ENCODE measurements around the gene MTMR3. TPM values are rescaled to one million over a fixed set of nuclear protein-coding genes. Genes with fewer than 3 reads are reported as not detected.

Gene MTMR3
- total RNA-seq, 2 experiments from 2014 or later = 57.8 to 60.6 TPM

DNA sequence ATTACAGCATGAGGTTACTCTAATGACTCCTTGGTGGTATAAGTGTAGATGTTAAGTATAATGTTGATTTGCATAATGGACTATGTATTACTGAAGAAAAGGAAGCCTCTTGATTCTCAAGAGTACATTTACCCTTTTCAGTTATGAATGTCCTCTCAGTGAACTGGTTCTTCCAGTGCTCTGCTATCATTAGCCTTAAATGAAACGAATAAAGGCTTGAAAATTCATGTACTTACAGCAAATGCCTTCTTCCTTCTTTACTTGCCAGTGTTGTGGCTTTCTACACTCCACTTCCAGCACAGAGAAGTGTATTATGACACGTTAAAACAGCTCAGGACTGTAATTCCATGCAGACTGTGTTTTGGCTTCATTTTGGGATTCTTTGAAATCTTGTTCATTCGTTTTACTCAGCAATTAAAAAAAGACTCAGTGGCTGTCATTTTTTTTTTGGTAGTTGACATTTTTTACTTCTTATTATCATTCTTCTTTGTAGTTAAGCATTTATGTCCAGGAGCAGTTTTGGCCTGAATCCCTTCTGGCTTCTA is 96.9 kb downstream of the MTMR3 start:
- H3K9me3 ChIP-seq (ENCODE audit: control insufficient read depth in 1 of 2, insufficient read depth in 1 of 2, low read length in 2 of 2) = no peaks in the 10 kb centered on the region
- no peak overlapping the region for H3K4me3 ChIP-seq (ENCODE audit: low read length)
- ATAC-seq (ENCODE audit: poor library complexity) (no peak), DNase-seq (no peak)
- peaks cover 45% of the 10 kb centered on the region for H3K36me3 ChIP-seq (ENCODE audit: insufficient read depth, low read length)
- H3K4me1 Mint-ChIP-seq (ENCODE audit: low read depth) = no peaks in the 10 kb centered on the region
- no peaks in the 10 kb centered on the region for H3K9me3 Mint-ChIP-seq
- intact Hi-C loops (cut with DNase I, micrococcal nuclease) = no loop called here
- H3K27me3 ChIP-seq (ENCODE audit: control insufficient read depth in 1 of 2, insufficient read depth in 2 of 2, low read length in 2 of 2) = no peaks in the 10 kb centered on the region
- H3K4me1 ChIP-seq (ENCODE audit: insufficient read depth, low read length) = no peaks in the 10 kb centered on the region
- H3K27ac Mint-ChIP-seq = no peak overlapping the region
- H3K27me3 Mint-ChIP-seq = no peaks in the 10 kb centered on the region
- H3K27ac ChIP-seq (ENCODE audit: low read depth in 1 of 2, low read length in 2 of 2) = no peak overlapping the region
- TF ChIP-seq, protein P1, sequence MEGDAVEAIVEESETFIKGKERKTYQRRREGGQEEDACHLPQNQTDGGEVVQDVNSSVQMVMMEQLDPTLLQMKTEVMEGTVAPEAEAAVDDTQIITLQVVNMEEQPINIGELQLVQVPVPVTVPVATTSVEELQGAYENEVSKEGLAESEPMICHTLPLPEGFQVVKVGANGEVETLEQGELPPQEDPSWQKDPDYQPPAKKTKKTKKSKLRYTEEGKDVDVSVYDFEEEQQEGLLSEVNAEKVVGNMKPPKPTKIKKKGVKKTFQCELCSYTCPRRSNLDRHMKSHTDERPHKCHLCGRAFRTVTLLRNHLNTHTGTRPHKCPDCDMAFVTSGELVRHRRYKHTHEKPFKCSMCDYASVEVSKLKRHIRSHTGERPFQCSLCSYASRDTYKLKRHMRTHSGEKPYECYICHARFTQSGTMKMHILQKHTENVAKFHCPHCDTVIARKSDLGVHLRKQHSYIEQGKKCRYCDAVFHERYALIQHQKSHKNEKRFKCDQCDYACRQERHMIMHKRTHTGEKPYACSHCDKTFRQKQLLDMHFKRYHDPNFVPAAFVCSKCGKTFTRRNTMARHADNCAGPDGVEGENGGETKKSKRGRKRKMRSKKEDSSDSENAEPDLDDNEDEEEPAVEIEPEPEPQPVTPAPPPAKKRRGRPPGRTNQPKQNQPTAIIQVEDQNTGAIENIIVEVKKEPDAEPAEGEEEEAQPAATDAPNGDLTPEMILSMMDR (IDR thresholded peaks at IDR 0.05) = no peak
- peaks cover 70% of the 10 kb centered on the region for H3K36me3 Mint-ChIP-seq (ENCODE audit: low read depth)
- POLR2A ChIA-PET = no interaction called here
- CTCF ChIA-PET = interaction anchor here (0.6 kb wide), 1 partner anchor 1228 kb away, joined by 3 read pairs; no protein-coding TSS in a partner anchor
- no peak overlapping the region for H3K4me3 Mint-ChIP-seq

DNA sequence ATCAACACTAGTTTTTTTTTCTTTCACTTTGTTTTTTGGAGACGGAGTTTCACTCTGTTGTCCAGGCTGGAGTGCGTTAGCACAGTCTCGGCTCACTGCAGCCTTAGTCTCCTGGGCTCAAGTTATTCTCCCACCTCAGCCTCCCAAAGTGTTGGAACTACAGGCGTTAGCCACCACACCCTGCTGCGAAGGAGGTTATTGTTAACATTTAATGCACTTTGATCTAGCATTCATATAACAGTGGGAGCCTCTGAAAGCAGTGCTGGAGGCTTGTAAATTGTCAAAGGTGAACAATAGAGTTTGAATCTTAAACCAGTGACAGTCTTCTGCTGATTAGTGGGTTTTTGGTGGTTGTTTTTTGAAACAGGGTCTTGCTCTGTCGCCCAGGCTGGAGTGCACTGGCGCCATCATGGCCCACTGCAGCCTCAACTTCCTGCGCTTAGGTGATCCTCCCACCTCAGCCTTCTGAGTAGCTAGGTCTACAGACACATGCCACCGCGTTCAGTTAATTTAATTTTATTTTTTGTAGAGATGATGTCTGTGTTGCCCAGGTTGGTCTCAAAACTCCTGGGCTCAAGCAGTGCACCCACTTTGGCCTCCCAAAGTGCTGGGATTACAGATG is 100.4 kb downstream of the MTMR3 start:
- H3K36me3 ChIP-seq (ENCODE audit: insufficient read depth, low read length) = peaks cover 37% of the 10 kb centered on the region

DNA sequence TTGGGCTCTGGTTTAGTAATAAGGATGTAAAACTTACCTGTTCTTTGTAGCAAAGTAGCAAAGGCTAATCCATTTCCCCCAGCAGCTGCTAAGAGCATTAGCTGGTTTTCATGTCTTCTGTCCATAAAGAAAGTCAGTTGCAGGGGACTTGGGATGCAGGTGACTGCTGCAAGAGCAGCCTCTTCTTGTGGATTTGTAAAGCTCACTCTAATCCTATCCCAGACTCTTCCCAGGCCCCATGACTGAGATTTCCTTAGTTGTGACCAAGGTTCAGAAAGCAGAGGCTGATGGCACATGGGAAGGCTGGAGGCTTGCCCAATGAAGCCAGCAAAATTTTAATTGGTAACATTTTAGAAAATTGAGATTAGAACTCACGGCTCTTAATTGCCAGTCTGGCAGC is 102.9 kb downstream of the MTMR3 start:
- H3K27ac ChIP-seq (ENCODE audit: low read depth in 1 of 2, low read length in 2 of 2) = no peak overlapping the region
- Mint-ChIP-seq H3K27ac (no peak overlapping the region), H3K27me3 (no peaks in the 10 kb centered on the region), H3K4me3 (no peak overlapping the region), H3K36me3 (ENCODE audit: low read depth) (peaks cover 76% of the 10 kb centered on the region), H3K4me1 (ENCODE audit: low read depth) (peaks cover 4% of the 10 kb centered on the region), H3K9me3 (no peaks in the 10 kb centered on the region)
- CTCF ChIA-PET = no interaction called here
- no peak for ATAC-seq (ENCODE audit: poor library complexity)
- H3K4me1 ChIP-seq (ENCODE audit: insufficient read depth, low read length) = no peaks in the 10 kb centered on the region
- H3K9me3 ChIP-seq (ENCODE audit: control insufficient read depth in 1 of 2, insufficient read depth in 1 of 2, low read length in 2 of 2) = no peaks in the 10 kb centered on the region
- POLR2A ChIA-PET = no interaction called here
- H3K27me3 ChIP-seq (ENCODE audit: control insufficient read depth in 1 of 2, insufficient read depth in 2 of 2, low read length in 2 of 2) = no peaks in the 10 kb centered on the region
- H3K4me3 ChIP-seq (ENCODE audit: low read length) = no peak overlapping the region
- TF ChIP-seq, protein P1 (IDR thresholded peaks at IDR 0.05) = no peak
- DNase-seq = no peak
- peaks cover 29% of the 10 kb centered on the region for H3K36me3 ChIP-seq (ENCODE audit: insufficient read depth, low read length)
- intact Hi-C loops (cut with DNase I, micrococcal nuclease) = no loop called here

More for the DNA sequence above, 100.4 kb downstream of the MTMR3 start:
- H3K9me3 Mint-ChIP-seq = no peaks in the 10 kb centered on the region
- ATAC-seq (ENCODE audit: poor library complexity) = no peak
- no peaks in the 10 kb centered on the region for H3K27me3 Mint-ChIP-seq
- no peaks in the 10 kb centered on the region for H3K9me3 ChIP-seq (ENCODE audit: control insufficient read depth in 1 of 2, insufficient read depth in 1 of 2, low read length in 2 of 2)
- intact Hi-C loops (cut with DNase I, micrococcal nuclease) = no loop called here
- no peaks in the 10 kb centered on the region for H3K4me1 ChIP-seq (ENCODE audit: insufficient read depth, low read length)
- no peak overlapping the region for H3K27ac ChIP-seq (ENCODE audit: low read depth in 1 of 2, low read length in 2 of 2)
- no peaks in the 10 kb centered on the region for H3K27me3 ChIP-seq (ENCODE audit: control insufficient read depth in 1 of 2, insufficient read depth in 2 of 2, low read length in 2 of 2)
- POLR2A ChIA-PET = no interaction called here
- H3K4me3 ChIP-seq (ENCODE audit: low read length) = no peak overlapping the region
- DNase-seq = no peak
- TF ChIP-seq, protein P1 (IDR thresholded peaks at IDR 0.05) = no peak
- H3K4me3 Mint-ChIP-seq = no peak overlapping the region
- CTCF ChIA-PET = no interaction called here
- no peak overlapping the region for H3K27ac Mint-ChIP-seq
- H3K36me3 Mint-ChIP-seq (ENCODE audit: low read depth) = peaks cover 76% of the 10 kb centered on the region
- H3K4me1 Mint-ChIP-seq (ENCODE audit: low read depth) = peaks cover 4% of the 10 kb centered on the region

Data from CD4-positive, alpha-beta T cell (primary cell).